ENCODE data around the gene DDX50.

- no peak for TF ChIP-seq CTCF (conservative IDR thresholded peaks at IDR 0.05; ENCODE audit: low read length)
- TF ChIP-seq EZH2phosphoT487 (IDR thresholded peaks at IDR 0.05; ENCODE audit: borderline replicate concordance), result no peak
Observed at GRCh38 chr10:68957284-68957615, 56.1 kb downstream of the DDX50 start.

All from Loucy (cell line).